ENCODE data around the gene ZBTB7C. TPM values are rescaled to one million over a fixed set of nuclear protein-coding genes. Genes with fewer than 3 reads are reported as not detected.

Gene ZBTB7C
- total RNA-seq, 3 donors from 2014 or later (not counting 1 experiment from before 2014, with no cell fraction given), result 0.07 TPM; not detected in 2

GRCh38 chr18:48354746-48355260, 54.4 kb downstream of the ZBTB7C start:
- H3K4me1 Mint-ChIP-seq, result no peaks in the 10 kb centered on the region

DNA sequence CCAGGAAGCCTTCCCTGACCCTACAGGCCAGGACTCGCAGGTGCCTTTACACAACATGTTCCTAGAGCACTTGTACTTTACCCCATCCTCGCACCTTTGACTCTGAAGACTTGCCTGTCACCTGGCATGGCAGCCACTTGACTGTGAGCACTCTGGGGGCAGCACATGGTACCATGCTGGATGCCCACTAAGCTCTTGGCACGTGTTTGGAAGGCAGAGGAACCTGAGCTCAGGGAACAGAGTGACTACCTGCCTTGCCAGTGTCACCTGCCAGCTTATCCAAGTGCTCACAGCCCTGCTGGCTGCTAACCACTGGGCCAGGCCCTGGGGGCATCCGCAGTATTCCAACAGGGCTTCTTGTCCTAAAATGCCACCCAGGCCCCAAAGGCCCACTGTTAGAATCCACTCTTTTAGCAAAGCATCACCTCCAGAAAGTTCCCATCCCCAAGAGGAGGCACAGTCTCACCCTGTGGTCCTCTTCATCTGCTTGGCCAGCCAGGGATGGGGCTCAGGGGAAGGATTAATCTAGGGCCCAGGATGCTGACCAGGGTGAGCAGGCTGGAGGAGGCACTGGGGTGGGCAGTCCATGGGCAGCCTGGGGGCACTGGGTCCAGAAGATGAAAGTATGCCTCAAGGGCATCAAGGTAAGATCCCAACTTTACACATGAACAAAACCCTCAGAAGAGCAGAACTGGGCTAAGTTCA, 57.0 kb downstream of the ZBTB7C start:
- 78% methylated on average over 4 of the region's 4 CpGs for WGBS (ENCODE audit: insufficient coverage)
- ATAC-seq (no peak), DNase-seq (no peak)
- Mint-ChIP-seq H3K4me3 (no peak overlapping the region), H3K4me1 (no peaks in the 10 kb centered on the region), H3K27me3 (ENCODE audit: low read depth in 2 of 2) (peaks cover 7 to 11% of the 10 kb centered on the region in 2 donors), H3K27ac (no peak overlapping the region), H3K9me3 (no peaks in the 10 kb centered on the region), H3K36me3 (no peaks in the 10 kb centered on the region)
- Histone ChIP-seq H3K27me3 (ENCODE audit: control insufficient read depth, insufficient read depth, low read length) (no peaks in the 10 kb centered on the region), H3K27ac (ENCODE audit: low read length) (no peak overlapping the region), H3K4me1 (ENCODE audit: control insufficient read depth, insufficient read depth, low read length) (no peaks in the 10 kb centered on the region), H3K9me3 (ENCODE audit: control insufficient read depth, insufficient read depth, low read length) (no peaks in the 10 kb centered on the region), H3K36me3 (ENCODE audit: control insufficient read depth, insufficient read depth, low read length) (no peaks in the 10 kb centered on the region), H3K4me3 (ENCODE audit: low read length) (no peak overlapping the region)
- TF ChIP-seq, protein P1, sequence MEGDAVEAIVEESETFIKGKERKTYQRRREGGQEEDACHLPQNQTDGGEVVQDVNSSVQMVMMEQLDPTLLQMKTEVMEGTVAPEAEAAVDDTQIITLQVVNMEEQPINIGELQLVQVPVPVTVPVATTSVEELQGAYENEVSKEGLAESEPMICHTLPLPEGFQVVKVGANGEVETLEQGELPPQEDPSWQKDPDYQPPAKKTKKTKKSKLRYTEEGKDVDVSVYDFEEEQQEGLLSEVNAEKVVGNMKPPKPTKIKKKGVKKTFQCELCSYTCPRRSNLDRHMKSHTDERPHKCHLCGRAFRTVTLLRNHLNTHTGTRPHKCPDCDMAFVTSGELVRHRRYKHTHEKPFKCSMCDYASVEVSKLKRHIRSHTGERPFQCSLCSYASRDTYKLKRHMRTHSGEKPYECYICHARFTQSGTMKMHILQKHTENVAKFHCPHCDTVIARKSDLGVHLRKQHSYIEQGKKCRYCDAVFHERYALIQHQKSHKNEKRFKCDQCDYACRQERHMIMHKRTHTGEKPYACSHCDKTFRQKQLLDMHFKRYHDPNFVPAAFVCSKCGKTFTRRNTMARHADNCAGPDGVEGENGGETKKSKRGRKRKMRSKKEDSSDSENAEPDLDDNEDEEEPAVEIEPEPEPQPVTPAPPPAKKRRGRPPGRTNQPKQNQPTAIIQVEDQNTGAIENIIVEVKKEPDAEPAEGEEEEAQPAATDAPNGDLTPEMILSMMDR (IDR thresholded peaks at IDR 0.05), result no peak
- intact Hi-C loops (cut with micrococcal nuclease), result no loop called here

More at GRCh38 chr18:48354746-48355260, 54.4 kb downstream of the ZBTB7C start:
- no peak for DNase-seq
- ATAC-seq, result no peak
- Mint-ChIP-seq H3K27me3 (ENCODE audit: low read depth in 2 of 2) (peaks cover 7 to 12% of the 10 kb centered on the region in 2 donors), H3K9me3 (no peaks in the 10 kb centered on the region), H3K27ac (no peak overlapping the region), H3K36me3 (no peaks in the 10 kb centered on the region), H3K4me3 (no peak overlapping the region)
- intact Hi-C loops (cut with micrococcal nuclease), result no loop called here
- no peak overlapping the region for H3K4me3 ChIP-seq (ENCODE audit: low read length)
- no peak overlapping the region for H3K27ac ChIP-seq (ENCODE audit: low read length)
- no peaks in the 10 kb centered on the region for H3K36me3 ChIP-seq (ENCODE audit: control insufficient read depth, insufficient read depth, low read length)
- TF ChIP-seq, protein P1 (IDR thresholded peaks at IDR 0.05), result no peak
- no peaks in the 10 kb centered on the region for H3K9me3 ChIP-seq (ENCODE audit: control insufficient read depth, insufficient read depth, low read length)
- H3K27me3 ChIP-seq (ENCODE audit: control insufficient read depth, insufficient read depth, low read length), result no peaks in the 10 kb centered on the region
- H3K4me1 ChIP-seq (ENCODE audit: control insufficient read depth, insufficient read depth, low read length), result no peaks in the 10 kb centered on the region
- 92% methylated on average over 4 of the region's 4 CpGs for WGBS (ENCODE audit: insufficient coverage)

- H3K4me1 Mint-ChIP-seq, result no peaks in the 10 kb centered on the region
- Histone ChIP-seq H3K27ac (ENCODE audit: low read length) (no peak overlapping the region), H3K27me3 (ENCODE audit: control insufficient read depth, insufficient read depth, low read length) (no peaks in the 10 kb centered on the region), H3K36me3 (ENCODE audit: control insufficient read depth, insufficient read depth, low read length) (no peaks in the 10 kb centered on the region), H3K4me3 (ENCODE audit: low read length) (no peak overlapping the region), H3K9me3 (ENCODE audit: control insufficient read depth, insufficient read depth, low read length) (no peaks in the 10 kb centered on the region), H3K4me1 (ENCODE audit: control insufficient read depth, insufficient read depth, low read length) (no peaks in the 10 kb centered on the region)
- H3K27me3 Mint-ChIP-seq (ENCODE audit: low read depth in 2 of 2), result peaks cover 7 to 11% of the 10 kb centered on the region in 2 donors
- no peaks in the 10 kb centered on the region for H3K36me3 Mint-ChIP-seq
- TF ChIP-seq, protein P1 (IDR thresholded peaks at IDR 0.05), result no peak
- no peak overlapping the region for H3K27ac Mint-ChIP-seq
- H3K9me3 Mint-ChIP-seq, result no peaks in the 10 kb centered on the region
- H3K4me3 Mint-ChIP-seq, result no peak overlapping the region
- no peak for DNase-seq
- WGBS (ENCODE audit: insufficient coverage), result 80% methylated on average over 12 of the region's 12 CpGs
- ATAC-seq, result no peak
- intact Hi-C loops (cut with micrococcal nuclease), result no loop called here
Observed at GRCh38 chr18:48351216-48352050, 57.8 kb downstream of the ZBTB7C start.
